H1 (cell line): ENCODE data around the gene RTEL1. TPM values are rescaled to one million over a fixed set of nuclear protein-coding genes. Genes with fewer than 3 reads are reported as not detected.

Experiments used
- CTCF ChIA-PET: fragments of 300-600 bp; sonication (Branson Sonifier 250); formaldehyde crosslinking; loops from one replicate; lab custom pipeline; 2021; ENCODE audit not compliant: partially characterized antibody; lab: Charles Lee
- POLR2A ChIA-PET: fragments of 300-600 bp; sonication (Branson Sonifier 250); formaldehyde crosslinking; loops from one replicate; lab custom pipeline; 2021; ENCODE audit warnings: inconsistent platforms; ENCODE audit not compliant: partially characterized antibody; lab: Charles Lee
- DNase-seq, 2 experiments: peaks; one replicate each; pipeline versions ENCODE4 v3.0.0 to v3.0.0-alpha.2; 2010 to 2022; ENCODE audit warnings: low spot score in 2 of 2, low read depth in 1 of 2, mixed read lengths in 1 of 2
- FAIRE-seq: peaks from 2 replicates; lab custom pipeline; 2011; peaks lifted over from hg19 to GRCh38; lab: Jason Lieb, UNC
- H2AFZ ChIP-seq: 2 replicates; pipeline ENCODE4 v1.8.1; 2012; ENCODE audit warnings: low read length, inconsistent platforms
- H2AK5ac ChIP-seq: 2 replicates; pipeline ENCODE4 v1.6.1; 2013; ENCODE audit warnings: low read depth, low read length
- H2BK120ac ChIP-seq: replicated peaks from 2 replicates; pipeline ENCODE3; 2013; ENCODE audit warnings: low read depth, low read length, inconsistent platforms
- H2BK12ac ChIP-seq: 2 replicates; pipeline ENCODE4 v1.6.1; 2013; ENCODE audit warnings: low read depth, low read length
- H2BK15ac ChIP-seq: 2 replicates; pipeline ENCODE4 v1.6.1; 2013; ENCODE audit warnings: low read length
- H2BK20ac ChIP-seq: 2 replicates; pipeline ENCODE4 v1.6.1; 2013; ENCODE audit warnings: low read length
- H2BK5ac ChIP-seq: 2 replicates; pipeline ENCODE4 v1.6.1; 2013; ENCODE audit warnings: low read depth, low read length
- H3K14ac ChIP-seq: 2 replicates; pipeline ENCODE4 v1.6.1; 2013; ENCODE audit warnings: inconsistent platforms; ENCODE audit not compliant: insufficient read length
- H3K18ac ChIP-seq: 2 replicates; pipeline ENCODE4 v1.6.1; 2013; ENCODE audit warnings: low read length; ENCODE audit errors: extremely low read depth
- H3K23ac ChIP-seq: 2 replicates; pipeline ENCODE4 v1.6.1; 2013; ENCODE audit warnings: inconsistent platforms; ENCODE audit not compliant: insufficient read length
- H3K23me2 ChIP-seq: 2 replicates; pipeline ENCODE4 v1.6.1; 2013; ENCODE audit warnings: low read depth, low read length
- H3K27ac ChIP-seq: 2 replicates; pipeline ENCODE4 v1.6.1; 2011; ENCODE audit warnings: low read depth, low read length, inconsistent platforms
- H3K27me3 ChIP-seq, 4 experiments: replicated peaks in 1 of 4; 1 replicate in 1 of 4; 2 replicates in 3 of 4; pipeline versions ENCODE4 v1.6.1 to v1.8.1; 2011 to 2013; ENCODE audit warnings: low read length in 3 of 4, mild to moderate bottlenecking in 3 of 4, inconsistent platforms in 2 of 4, mixed read lengths in 2 of 4, moderate library complexity in 1 of 4; ENCODE audit not compliant: control insufficient read depth in 3 of 4, insufficient read depth in 3 of 4; ENCODE audit errors: extremely low read depth in 1 of 4
- H3K36me3 ChIP-seq, 4 experiments: 2 replicates each; pipeline versions ENCODE4 v1.6.1 to v1.8.1; 2011 to 2013; ENCODE audit warnings: mild to moderate bottlenecking in 4 of 4, low read length in 3 of 4, moderate library complexity in 2 of 4, control low read depth in 1 of 4, inconsistent platforms in 1 of 4; ENCODE audit not compliant: insufficient read depth in 4 of 4, control insufficient read depth in 2 of 4
- H3K4ac ChIP-seq: replicated peaks from 2 replicates; pipeline ENCODE3; 2013; ENCODE audit warnings: low read length, low read depth, mixed read lengths, inconsistent platforms; ENCODE audit not compliant: insufficient read length
- H3K4me1 ChIP-seq, 4 experiments: replicated peaks in 1 of 4; 1 replicate in 1 of 4; 2 replicates in 3 of 4; pipeline versions ENCODE4 v1.6.1 to v1.8.1; 2011 to 2013; ENCODE audit warnings: low read length in 3 of 4, inconsistent platforms in 2 of 4, mixed read lengths in 1 of 4; ENCODE audit not compliant: insufficient read depth in 4 of 4, control insufficient read depth in 3 of 4
- H3K4me2 ChIP-seq, 2 experiments: 2 replicates each; pipeline versions ENCODE4 v1.6.1 to v1.8.1; 2011 to 2013; ENCODE audit warnings: low read depth in 2 of 2, low read length in 2 of 2, control low read depth in 1 of 2, inconsistent platforms in 1 of 2, mild to moderate bottlenecking in 1 of 2; ENCODE audit not compliant: insufficient read depth in 1 of 2
- H3K4me3 ChIP-seq, 4 experiments: fragments of 200-600, 300-600 bp in 1 of 4; sonication (generic), shearing (Covaris generic), sonication (Bioruptor Twin) in 1 of 4; 2 replicates each; pipeline versions ENCODE4 v1.5.1 to v1.8.1; 2011 to 2016; ENCODE audit warnings: low read length in 4 of 4, low read depth in 3 of 4, control low read depth in 2 of 4, inconsistent platforms in 2 of 4, mild to moderate bottlenecking in 2 of 4, mixed read lengths in 1 of 4, moderate library complexity in 1 of 4; ENCODE audit not compliant: insufficient read depth in 2 of 4; ENCODE audit errors: extremely low read depth in 1 of 4
- H3K56ac ChIP-seq: replicated peaks from 2 replicates; pipeline ENCODE3; 2013; ENCODE audit warnings: low read depth, mild to moderate bottlenecking, mixed read lengths, low read length, inconsistent platforms; ENCODE audit not compliant: insufficient read length
- H3K79me1 ChIP-seq: 2 replicates; pipeline ENCODE4 v1.6.1; 2013; ENCODE audit warnings: low read depth, low read length, control low read depth
- H3K79me2 ChIP-seq, 2 experiments: 2 replicates each; pipeline versions ENCODE4 v1.6.1 to v1.8.1; 2012 to 2013; ENCODE audit warnings: low read length in 2 of 2, mild to moderate bottlenecking in 2 of 2, inconsistent platforms in 1 of 2; ENCODE audit not compliant: insufficient read depth in 2 of 2, control insufficient read depth in 1 of 2
- H3K9ac ChIP-seq, 4 experiments: replicated peaks in 1 of 4; 1 replicate in 1 of 4; 2 replicates in 3 of 4; pipeline versions ENCODE4 v1.6.1 to v1.8.1; 2011 to 2013; ENCODE audit warnings: low read depth in 3 of 4, low read length in 3 of 4, control low read depth in 2 of 4, mild to moderate bottlenecking in 2 of 4, moderate library complexity in 2 of 4, inconsistent platforms in 1 of 4; ENCODE audit errors: extremely low read depth in 1 of 4
- H3K9me3 ChIP-seq, 2 experiments: 2 replicates each; pipeline versions ENCODE4 v1.6.1 to v1.8.1; 2012 to 2013; ENCODE audit warnings: mild to moderate bottlenecking in 2 of 2, moderate library complexity in 2 of 2, control low read depth in 1 of 2, inconsistent platforms in 1 of 2, low read depth in 1 of 2, low read length in 1 of 2, mixed read lengths in 1 of 2; ENCODE audit not compliant: insufficient read depth in 2 of 2
- H4K20me1 ChIP-seq, 2 experiments: replicated peaks in 1 of 2; 2 replicates each; pipeline versions ENCODE3 to v1.8.1; 2011 to 2013; ENCODE audit warnings: inconsistent platforms in 2 of 2, low read length in 2 of 2, mild to moderate bottlenecking in 1 of 2; ENCODE audit not compliant: insufficient read depth in 2 of 2, control insufficient read depth in 1 of 2
- H4K5ac ChIP-seq: 2 replicates; pipeline ENCODE4 v1.6.1; 2013; ENCODE audit warnings: low read length, low read depth, mixed read lengths, inconsistent platforms; ENCODE audit not compliant: insufficient read length
- H4K8ac ChIP-seq: 2 replicates; pipeline ENCODE4 v1.8.0; 2013; ENCODE audit warnings: mild to moderate bottlenecking, moderate library complexity, low read length, inconsistent platforms; ENCODE audit not compliant: insufficient read depth; ENCODE audit errors: extremely low read depth
- H4K91ac ChIP-seq: replicated peaks from 2 replicates; pipeline ENCODE3; 2013; ENCODE audit warnings: low read length, mixed read lengths, inconsistent platforms; ENCODE audit not compliant: insufficient read length
- CBX5 ChIP-seq: fragments of 300-800, 300-1000 bp; sonication (generic); IDR thresholded peaks from 2 replicates; pipeline ENCODE4 v1.7.1; 2016; ENCODE audit warnings: antibody characterized with exemption, low read length, low read depth
- EZH2 ChIP-seq: fragments of 200-600 bp; sonication (generic); IDR thresholded peaks from 2 replicates; pipeline ENCODE4 v1.7.1; 2012; ENCODE audit warnings: low read depth, mild to moderate bottlenecking, moderate library complexity, low read length, inconsistent platforms; ENCODE audit not compliant: severe bottlenecking
- MAFK ChIP-seq: IDR thresholded peaks from 2 replicates; pipeline ENCODE4 v1.6.1; 2012; ENCODE audit warnings: low read depth, mild to moderate bottlenecking, improper control_type of control experiment, low read length
- RFX5 ChIP-seq: IDR thresholded peaks from 2 replicates; pipeline ENCODE4 v1.6.1; 2011; ENCODE audit warnings: low read depth, low read length, improper control_type of control experiment, borderline replicate concordance
- SAP30 ChIP-seq: fragments of 300-600 bp; sonication (generic); IDR thresholded peaks from 2 replicates; pipeline ENCODE4 v1.7.1; 2012; ENCODE audit warnings: low read length, moderate library complexity, mild to moderate bottlenecking, inconsistent platforms; ENCODE audit not compliant: insufficient read depth, insufficient replicate concordance
- SIN3A ChIP-seq, 2 experiments: IDR thresholded peaks in 1 of 2; conservative IDR thresholded peaks in 1 of 2; 2 replicates each; pipeline ENCODE4 v1.6.1; 2011 to 2012; ENCODE audit warnings: low read length in 2 of 2, improper control_type of control experiment in 1 of 2, low read depth in 1 of 2, mild to moderate bottlenecking in 1 of 2
- TAF7 ChIP-seq: optimal IDR thresholded peaks from 2 replicates; pipeline ENCODE3; 2011; ENCODE audit warnings: low read depth, mild to moderate bottlenecking, inconsistent platforms, low read length, moderate library complexity, borderline replicate concordance
- ZNF274 ChIP-seq: IDR thresholded peaks from 2 replicates; pipeline ENCODE4 v1.7.0; 2012; ENCODE audit warnings: low read length, borderline replicate concordance; ENCODE audit errors: extremely low read depth
- WGBS, 2 experiments: shearing (Covaris generic) in 1 of 2; methylation state at CpG; one replicate each; pipeline versions ENCODE4 v1.1.6 to v1.1.7; 2013 to 2015; ENCODE audit warnings: low lambda C conversion rate in 2 of 2, mixed read lengths in 2 of 2, inconsistent platforms in 1 of 2, low coverage in 1 of 2, missing lambda C conversion rate in 1 of 2; ENCODE audit not compliant: insufficient replicate concordance in 2 of 2, insufficient coverage in 1 of 2, insufficient read length in 1 of 2; ENCODE audit errors: extremely low coverage in 1 of 2, missing lambda C conversion rate in 1 of 2; 5-methylcytosine and 5-hydroxymethylcytosine counted together
- polyA plus RNA-seq, 7 experiments: library from polyadenylated mRNA; depleted of rRNA in 3 of 7; stranded (reverse) in 5 of 7; unstranded in 2 of 7; fragments of >200 nt in 5 of 7; fragments of 200-250 nt in 2 of 7; gene quantifications; 1 replicate in 5 of 7; 2 replicates in 1 of 7; 4 replicates in 1 of 7; pipeline versions ENCODE4 v1.2.1 to v1.2.3, GENCODE V29; 2011 to 2013; ENCODE audit warnings: missing spikeins in 2 of 7, mixed read lengths in 2 of 7
- total RNA-seq: library from RNA; stranded (reverse); fragmentation: NEBNext Ultra II Directional; extraction: Animal tissue kit (Norgen Biotek cat#: 25700); gene quantifications from 2 replicates; pipeline ENCODE4 v1.2.1, GENCODE V29; 2021
- TF ChIP-seq, protein P1 (sequence below): IDR thresholded peaks from 2 replicates; pipeline ENCODE4 v1.6.1; 2012; ENCODE audit warnings: inconsistent platforms

RTEL1 gene
- total and polyA plus RNA-seq, 2 of the 8 experiments (the other 6 are each of a cell fraction or from before 2014, with no cell fraction given) = 16.2 to 37.1 TPM

DNA sequence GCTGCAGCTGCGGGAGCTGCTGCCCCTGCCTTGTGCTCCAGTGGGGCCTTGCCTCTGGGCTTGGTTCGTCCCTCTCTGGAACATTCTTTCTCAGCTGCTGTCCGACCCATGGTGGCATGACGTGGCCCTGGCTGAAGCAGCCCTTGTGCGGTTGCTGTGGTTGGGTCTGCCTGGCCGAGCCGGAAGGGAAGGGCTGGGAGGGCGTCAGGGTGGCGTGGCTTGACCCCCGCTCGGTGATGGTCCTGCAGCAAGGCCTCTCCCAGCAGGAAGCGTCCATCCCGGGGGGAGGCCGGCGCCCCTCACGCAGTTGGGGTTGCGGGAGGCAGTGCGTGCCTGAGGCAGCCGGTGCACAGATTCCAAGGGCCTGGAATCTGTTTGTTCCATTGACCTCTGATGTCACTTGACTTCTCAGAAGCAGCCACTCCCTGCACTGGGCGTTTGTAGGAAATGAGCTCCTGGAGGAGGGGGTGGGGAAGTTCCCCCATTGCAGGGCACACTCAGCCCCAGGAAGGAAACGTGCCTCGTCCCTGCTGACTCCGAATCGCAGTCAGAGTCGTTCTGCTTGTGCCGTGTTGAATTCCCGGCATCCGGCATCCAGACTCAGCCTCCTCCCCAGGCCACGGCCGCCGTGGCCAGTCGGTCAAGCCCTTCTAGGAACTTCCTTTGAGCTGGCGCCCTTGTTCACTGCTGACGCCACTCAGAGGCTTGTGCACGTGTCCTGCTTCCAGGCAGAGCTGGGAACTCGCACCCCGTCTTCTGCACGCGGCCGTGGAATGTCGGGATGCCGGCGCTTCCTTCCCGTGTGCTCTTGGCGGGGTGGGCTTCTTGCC lies 28.6 kb downstream of the RTEL1 start:
- H3K23me2 ChIP-seq = no peaks in the 10 kb centered on the region
- no peak overlapping the region; the same call in 1 of the 2 replicates for H4K8ac ChIP-seq
- no peaks in the 10 kb centered on the region for H3K27me3 ChIP-seq
- no peaks in the 10 kb centered on the region for H3K79me2 ChIP-seq
- no peak overlapping the region for H3K4me3 ChIP-seq
- H4K91ac ChIP-seq = no peak overlapping the region
- H3K18ac ChIP-seq = no peak overlapping the region; the same call in 1 of the 2 replicates
- POLR2A ChIA-PET = interaction anchor here (0.7 to 4.3 kb wide), 3 partner anchors 11 to 29 kb away, joined by 4 to 31 read pairs (median 18); partner anchors contain the start of genes RTEL1 and TNFRSF6B
- H2BK5ac ChIP-seq = peak overlapping the region; percentile 66
- H2BK12ac ChIP-seq = no peak overlapping the region
- H2AFZ ChIP-seq = no peak overlapping the region
- no peak overlapping the region for H3K14ac ChIP-seq
- H2BK120ac ChIP-seq = no peak overlapping the region
- no peak overlapping the region for H2BK20ac ChIP-seq
- no peaks in the 10 kb centered on the region for H3K9me3 ChIP-seq
- H4K5ac ChIP-seq = no peak overlapping the region
- 91% methylated on average over 39 of the region's 45 CpGs; no CpG with 5 or more reads in 1 of the 2 experiments for WGBS, 2 experiments
- H3K4me1 ChIP-seq = no peaks in the 10 kb centered on the region; a peak in 1 of 7 replicates
- no peak overlapping the region for H2BK15ac ChIP-seq
- no peak for FAIRE-seq
- no peak overlapping the region for H3K23ac ChIP-seq
- no peaks in the 10 kb centered on the region for H3K79me1 ChIP-seq
- no peak overlapping the region for H3K27ac ChIP-seq
- peaks cover 0 to 2% of the 10 kb centered on the region in 2 experiments for H4K20me1 ChIP-seq
- no peak overlapping the region for H3K56ac ChIP-seq
- no peak for DNase-seq
- CTCF ChIA-PET = interaction anchor here (0.6 to 1.0 kb wide), 3 partner anchors 12 to 108 kb away, joined by 3 to 4 read pairs (median 3); no protein-coding TSS in a partner anchor
- peak overlapping the region in 1 of 4 experiments; percentile 21; a peak in 1 of 7 replicates for H3K9ac ChIP-seq
- H3K4me2 ChIP-seq = no peak overlapping the region
- H2AK5ac ChIP-seq = no peak overlapping the region
- peaks cover 0 to 3% (median 0%) of the 10 kb centered on the region in 4 experiments; a peak in 1 of 8 replicates for H3K36me3 ChIP-seq
- no peak overlapping the region for H3K4ac ChIP-seq
- no peak for TF ChIP-seq TAF7
- TF ChIP-seq EZH2 = no peak
- no peak for TF ChIP-seq SIN3A (conservative IDR thresholded peaks at IDR 0.05 in 1 of 2, IDR thresholded peaks at IDR 0.05 in 1 of 2; ENCODE audit: low read depth in 1 of 2, low read length in 2 of 2)
- TF ChIP-seq CBX5 = no peak
- TF ChIP-seq MAFK = no peak
- TF ChIP-seq, protein P1, sequence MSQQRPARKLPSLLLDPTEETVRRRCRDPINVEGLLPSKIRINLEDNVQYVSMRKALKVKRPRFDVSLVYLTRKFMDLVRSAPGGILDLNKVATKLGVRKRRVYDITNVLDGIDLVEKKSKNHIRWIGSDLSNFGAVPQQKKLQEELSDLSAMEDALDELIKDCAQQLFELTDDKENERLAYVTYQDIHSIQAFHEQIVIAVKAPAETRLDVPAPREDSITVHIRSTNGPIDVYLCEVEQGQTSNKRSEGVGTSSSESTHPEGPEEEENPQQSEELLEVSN = no peak
- TF ChIP-seq SAP30 = no peak
- no peak for TF ChIP-seq ZNF274
- TF ChIP-seq RFX5 = no peak
